Natural killer cell (primary cell): ENCODE measurements around the gene CLEC16A. TPM values are rescaled to one million over a fixed set of nuclear protein-coding genes. Genes with fewer than 3 reads are reported as not detected.
A peak's percentile ranks its signal among the peaks of the same experiment; 100 is the strongest.
"Not testable (repeated sequence)": the region's sequence is repeated elsewhere in the genome, so short reads cannot be mapped to it uniquely, and the experiment has no call there.

ENCODE experiments used
- ATAC-seq, 3 donors: fragments of 150-1000 bp in 2 of 3; fragments of 200-7000 bp in 1 of 3; cut with Tn5 transposase; 1 replicate in 1 of 3; 2 replicates in 2 of 3; pipeline ENCODE4 v1.10.0; 2021; ENCODE audit warnings: mild to moderate bottlenecking in 2 of 3, moderate library complexity in 2 of 3
- DNase-seq, 2 donors: peaks; one replicate each; pipeline versions ENCODE4 v3.0.0 to v3.0.0-alpha.2; 2013 to 2021; ENCODE audit warnings: mixed read lengths in 1 of 2
- H3K27ac ChIP-seq: one replicate; pipeline ENCODE4 v1.5.1; 2013; ENCODE audit warnings: mild to moderate bottlenecking, low read length
- H3K27me3 ChIP-seq: one replicate; pipeline ENCODE4 v1.6.1; 2013; ENCODE audit warnings: low read length; ENCODE audit not compliant: control insufficient read depth, insufficient read depth
- H3K36me3 ChIP-seq: one replicate; pipeline ENCODE4 v1.6.1; 2013; ENCODE audit warnings: low read length; ENCODE audit not compliant: control insufficient read depth, insufficient read depth
- H3K4me1 ChIP-seq: one replicate; pipeline ENCODE4 v1.6.1; 2013; ENCODE audit warnings: low read length; ENCODE audit not compliant: control insufficient read depth, insufficient read depth
- H3K4me3 ChIP-seq: one replicate; pipeline ENCODE4 v1.5.1; 2013; ENCODE audit warnings: low read length
- H3K9me3 ChIP-seq: one replicate; pipeline ENCODE4 v1.6.1; 2013; ENCODE audit warnings: low read length; ENCODE audit not compliant: control insufficient read depth, insufficient read depth
- H3K27ac Mint-ChIP-seq, 2 donors: one replicate each; pipeline ENCODE4 v1.8.0; 2022; ENCODE audit warnings: mild to moderate bottlenecking in 2 of 2, mixed read lengths in 2 of 2, moderate library complexity in 1 of 2
- H3K27me3 Mint-ChIP-seq, 2 donors: one replicate each; pipeline ENCODE4 v1.8.0; 2022; ENCODE audit warnings: low read depth in 2 of 2, mixed read lengths in 2 of 2
- H3K36me3 Mint-ChIP-seq: one replicate; pipeline ENCODE4 v1.8.0; 2022; ENCODE audit warnings: mixed read lengths
- H3K4me1 Mint-ChIP-seq, 2 donors: one replicate each; pipeline ENCODE4 v1.8.0; 2022; ENCODE audit warnings: mixed read lengths in 2 of 2
- H3K4me3 Mint-ChIP-seq: one replicate; pipeline ENCODE4 v1.8.0; 2022; ENCODE audit warnings: mild to moderate bottlenecking, moderate library complexity, mixed read lengths
- H3K9me3 Mint-ChIP-seq, 2 donors: one replicate each; pipeline ENCODE4 v1.8.0; 2022; ENCODE audit warnings: mixed read lengths in 2 of 2
- WGBS: methylation state at CpG from one replicate; pipeline ENCODE4 v1.1.7; 2013; ENCODE audit warnings: missing lambda C conversion rate; ENCODE audit not compliant: insufficient coverage; 5-methylcytosine and 5-hydroxymethylcytosine counted together
- intact Hi-C: fragments of 100-400 bp; cut with micrococcal nuclease; formaldehyde crosslinking; loops from one replicate; pipeline ENCODE4 v1.14.2; 2022
- total RNA-seq, 4 donors: library from RNA; stranded (reverse); fragments of 120-200 nt in 1 of 4; gene quantifications; one replicate each; pipeline versions ENCODE4 v1.2.3 to v1.2.4, GENCODE V29; 2013 to 2022
- TF ChIP-seq, protein P1 (sequence below): fragments of 200-600 bp; IDR thresholded peaks from one replicate; pipeline ENCODE4 v1.8.0; 2022; ENCODE audit warnings: antibody characterized with exemption

Gene CLEC16A
- total RNA-seq, 3 donors from 2014 or later (not counting 1 experiment from before 2014, with no cell fraction given), result 35.9 to 50.5 (median 37.4) TPM

DNA sequence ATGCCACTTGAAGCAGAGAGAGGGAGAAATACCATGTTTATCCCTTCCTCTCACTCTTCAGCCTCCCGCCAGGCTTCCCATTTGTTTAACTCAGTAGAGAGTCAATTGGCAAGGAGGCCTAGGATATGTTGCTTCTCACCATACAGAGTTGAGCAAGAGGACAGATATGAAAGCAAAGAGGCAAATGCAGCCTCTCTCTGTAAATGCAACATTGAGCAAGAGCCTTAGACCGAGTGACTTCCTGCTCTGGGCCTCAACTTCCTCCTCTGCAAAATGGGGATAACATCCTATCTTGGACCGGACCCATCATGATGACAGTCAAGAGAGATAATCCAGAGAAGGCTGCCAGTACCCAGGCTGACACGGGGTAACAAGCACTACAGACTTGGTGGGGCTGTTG lies 274.8 kb downstream of the CLEC16A start:
- H3K27ac Mint-ChIP-seq, result peak overlapping the region in 1 of 2 donors; percentile 18
- Histone ChIP-seq H3K27me3 (no peaks in the 10 kb centered on the region), H3K4me1 (peaks cover 18% of the 10 kb centered on the region), H3K9me3 (peaks cover 12% of the 10 kb centered on the region), H3K27ac (no peak overlapping the region), H3K4me3 (no peak overlapping the region), H3K36me3 (no peaks in the 10 kb centered on the region)
- 79% methylated on average over 4 of the region's 4 CpGs for WGBS
- H3K4me1 Mint-ChIP-seq, result peaks cover 14 to 29% of the 10 kb centered on the region in 2 donors
- no peak overlapping the region for H3K4me3 Mint-ChIP-seq
- intact Hi-C loops, result no loop called here
- H3K36me3 Mint-ChIP-seq, result no peaks in the 10 kb centered on the region
- TF ChIP-seq, protein P1, sequence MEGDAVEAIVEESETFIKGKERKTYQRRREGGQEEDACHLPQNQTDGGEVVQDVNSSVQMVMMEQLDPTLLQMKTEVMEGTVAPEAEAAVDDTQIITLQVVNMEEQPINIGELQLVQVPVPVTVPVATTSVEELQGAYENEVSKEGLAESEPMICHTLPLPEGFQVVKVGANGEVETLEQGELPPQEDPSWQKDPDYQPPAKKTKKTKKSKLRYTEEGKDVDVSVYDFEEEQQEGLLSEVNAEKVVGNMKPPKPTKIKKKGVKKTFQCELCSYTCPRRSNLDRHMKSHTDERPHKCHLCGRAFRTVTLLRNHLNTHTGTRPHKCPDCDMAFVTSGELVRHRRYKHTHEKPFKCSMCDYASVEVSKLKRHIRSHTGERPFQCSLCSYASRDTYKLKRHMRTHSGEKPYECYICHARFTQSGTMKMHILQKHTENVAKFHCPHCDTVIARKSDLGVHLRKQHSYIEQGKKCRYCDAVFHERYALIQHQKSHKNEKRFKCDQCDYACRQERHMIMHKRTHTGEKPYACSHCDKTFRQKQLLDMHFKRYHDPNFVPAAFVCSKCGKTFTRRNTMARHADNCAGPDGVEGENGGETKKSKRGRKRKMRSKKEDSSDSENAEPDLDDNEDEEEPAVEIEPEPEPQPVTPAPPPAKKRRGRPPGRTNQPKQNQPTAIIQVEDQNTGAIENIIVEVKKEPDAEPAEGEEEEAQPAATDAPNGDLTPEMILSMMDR, result no peak
- ATAC-seq, result no peak
- H3K9me3 Mint-ChIP-seq, result no peaks in the 10 kb centered on the region
- no peaks in the 10 kb centered on the region for H3K27me3 Mint-ChIP-seq
- no peak for DNase-seq

DNA sequence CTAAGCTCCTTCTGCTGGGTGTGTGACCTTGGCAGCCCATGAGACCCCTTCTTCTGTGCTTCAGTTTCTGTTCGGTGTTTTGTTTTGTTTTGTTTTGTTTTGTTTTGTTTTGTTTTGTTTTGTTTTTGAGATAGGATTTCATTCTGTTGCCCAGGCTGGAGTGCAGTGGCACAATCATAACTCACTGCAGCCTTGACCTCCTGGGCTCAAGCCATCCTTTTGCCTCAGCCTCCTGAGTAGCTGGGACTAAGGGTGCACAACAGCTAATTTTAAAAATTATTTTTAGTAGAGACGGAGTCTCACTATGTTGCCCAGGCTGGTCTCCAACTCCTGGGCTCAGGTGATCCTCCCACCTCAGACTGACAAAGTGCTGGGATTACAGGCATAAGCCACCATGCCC lies 276.1 kb downstream of the CLEC16A start:
- 78% methylated on average over 2 of the region's 2 CpGs for WGBS
- ATAC-seq, H3K27me3 ChIP-seq, H3K27me3 Mint-ChIP-seq, intact Hi-C loops, DNase-seq, H3K4me3 Mint-ChIP-seq, H3K36me3 ChIP-seq, H3K9me3 Mint-ChIP-seq, H3K36me3 Mint-ChIP-seq, H3K27ac ChIP-seq, H3K4me3 ChIP-seq: not testable (repeated sequence)
- H3K4me1 ChIP-seq, result peaks cover 31% of the 10 kb centered on the region
- H3K4me1 Mint-ChIP-seq, result peaks cover 26 to 42% of the 10 kb centered on the region in 2 donors
- H3K9me3 ChIP-seq, result peaks cover 12% of the 10 kb centered on the region
- H3K27ac Mint-ChIP-seq, result peak overlapping the region in 1 of 2 donors; percentile 12

DNA sequence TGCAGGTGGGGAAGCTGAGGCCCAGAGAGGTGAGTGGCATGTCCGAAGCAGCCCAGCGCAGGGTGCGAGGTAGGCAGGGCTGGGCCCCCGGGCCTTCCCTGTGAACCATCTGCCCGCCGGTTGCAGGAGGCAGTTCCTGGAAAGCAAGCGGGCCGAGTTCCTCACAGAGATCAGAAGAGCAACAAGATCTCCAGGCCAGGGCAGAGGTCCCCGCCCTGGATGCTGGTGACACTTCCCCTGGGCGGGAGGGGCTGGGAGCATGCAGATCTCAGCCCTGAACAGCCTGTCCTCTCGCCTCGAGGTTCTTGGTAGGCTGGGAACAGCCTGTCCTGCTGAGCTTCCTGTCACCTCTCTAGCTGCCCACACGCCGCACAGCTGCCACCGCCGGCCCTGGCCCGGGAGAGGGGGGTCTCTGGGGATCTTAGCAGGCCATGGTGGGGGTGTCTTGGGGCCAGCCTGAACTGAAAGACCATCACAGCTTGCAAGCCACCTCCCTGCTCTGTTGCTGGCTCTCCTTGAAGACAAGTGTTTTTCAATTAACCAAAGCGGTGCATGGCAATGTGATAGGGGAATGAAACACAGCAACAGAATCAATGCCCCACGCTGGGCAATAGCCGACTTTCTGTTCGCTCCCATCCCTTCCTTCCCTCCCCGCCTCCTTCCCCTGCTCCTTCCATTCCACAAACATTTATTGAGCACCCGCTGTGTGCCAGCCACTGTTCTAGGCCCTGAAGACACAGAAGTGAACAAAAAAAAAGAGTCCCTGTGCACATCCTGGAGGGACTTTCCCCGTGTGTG lies 279.9 kb downstream of the CLEC16A start:
- H3K4me3 ChIP-seq, result no peak overlapping the region
- no peaks in the 10 kb centered on the region for H3K27me3 Mint-ChIP-seq
- H3K27ac ChIP-seq, result peak overlapping the region; percentile 87
- H3K9me3 ChIP-seq, result no peaks in the 10 kb centered on the region
- TF ChIP-seq, protein P1, result no peak
- peaks cover 20 to 40% of the 10 kb centered on the region in 2 donors for H3K4me1 Mint-ChIP-seq
- peak overlapping the region; percentile 83 for H3K4me3 Mint-ChIP-seq
- intact Hi-C loops, result no loop called here
- H3K27ac Mint-ChIP-seq, result peak overlapping the region; percentile 91
- no peaks in the 10 kb centered on the region for H3K27me3 ChIP-seq
- H3K9me3 Mint-ChIP-seq, result no peaks in the 10 kb centered on the region
- DNase-seq (peak; percentile 46 to 79), ATAC-seq (peak; percentile 41 to 73 (median 48))
- no peaks in the 10 kb centered on the region for H3K36me3 Mint-ChIP-seq
- peaks cover 36% of the 10 kb centered on the region for H3K4me1 ChIP-seq
- WGBS, result 12% methylated on average over 24 of the region's 24 CpGs
- no peaks in the 10 kb centered on the region for H3K36me3 ChIP-seq

DNA sequence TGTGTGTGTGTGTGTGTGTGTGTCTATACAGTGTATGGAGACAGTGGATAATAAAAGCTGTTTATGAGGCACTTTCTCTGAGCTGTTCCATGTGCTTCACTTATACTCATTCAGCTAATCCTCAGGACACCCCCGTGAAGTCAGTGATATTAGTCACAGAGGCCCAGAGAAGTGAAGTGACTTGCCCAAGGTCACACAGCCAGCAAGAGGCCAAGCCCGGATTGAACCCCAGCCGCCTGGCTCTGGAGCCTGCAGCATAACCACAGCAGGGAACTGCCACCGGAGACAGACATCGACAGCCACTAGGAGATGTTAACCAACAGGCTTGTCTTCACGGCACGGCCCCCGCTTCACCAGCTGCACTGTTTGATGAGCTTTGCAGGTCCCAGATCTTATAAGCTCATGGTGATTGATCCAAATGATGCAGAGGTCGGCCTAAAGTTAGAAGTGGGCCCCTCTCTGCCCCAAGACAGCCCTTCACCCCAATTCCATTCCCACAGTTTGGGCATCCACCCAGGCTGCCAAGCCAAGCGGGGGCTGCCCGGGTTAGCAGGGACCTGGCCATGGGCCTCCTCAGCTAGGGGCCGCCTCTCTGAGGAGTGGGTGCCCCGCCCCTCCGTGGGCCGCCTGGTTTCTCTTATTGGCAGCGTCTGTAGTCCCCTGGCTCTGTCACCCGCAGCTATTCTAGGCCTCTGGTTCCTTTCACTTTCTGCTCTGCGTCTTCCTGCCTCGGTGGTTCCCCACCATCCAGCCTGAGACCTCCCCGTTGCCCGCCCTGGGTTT lies 280.7 kb downstream of the CLEC16A start:
- ATAC-seq (peak; percentile 83 to 92 (median 89)), DNase-seq (peak; percentile 73 to 91)
- Histone ChIP-seq H3K36me3 (no peaks in the 10 kb centered on the region), H3K27ac (peak overlapping the region; percentile 87), H3K9me3 (no peaks in the 10 kb centered on the region), H3K27me3 (no peaks in the 10 kb centered on the region), H3K4me3 (peak overlapping the region; percentile 19), H3K4me1 (peaks cover 34% of the 10 kb centered on the region)
- no peaks in the 10 kb centered on the region for H3K9me3 Mint-ChIP-seq
- intact Hi-C loops, result loop anchor here (1.0 to 5.0 kb wide), 3 partner anchors 8 to 127 kb away; no protein-coding TSS in a partner anchor
- H3K4me1 Mint-ChIP-seq, result peaks cover 19 to 35% of the 10 kb centered on the region in 2 donors
- no peaks in the 10 kb centered on the region for H3K36me3 Mint-ChIP-seq
- no peaks in the 10 kb centered on the region for H3K27me3 Mint-ChIP-seq
- H3K4me3 Mint-ChIP-seq, result peak overlapping the region; percentile 83
- H3K27ac Mint-ChIP-seq, result peak overlapping the region; percentile 91
- WGBS, result 4% methylated on average over 21 of the region's 21 CpGs
- TF ChIP-seq, protein P1, result no peak
